Progenitor cell of endocrine pancreas (in vitro differentiated cells): ENCODE results near the gene REG1A. TPM values are rescaled to one million over a fixed set of nuclear protein-coding genes. Genes with fewer than 3 reads are reported as not detected.

Source experiments
- DNase-seq: peaks from one replicate; pipeline ENCODE4 v3.0.0; 2021; ENCODE audit warnings: low spot score; ENCODE audit not compliant: unreplicated experiment
- H3K27ac Mint-ChIP-seq: 2 replicates; pipeline ENCODE4 v1.8.0; 2021; ENCODE audit warnings: mild to moderate bottlenecking, moderate library complexity, mixed read lengths
- H3K27me3 Mint-ChIP-seq: 2 replicates; pipeline ENCODE4 v1.8.0; 2021; ENCODE audit warnings: mixed read lengths
- H3K36me3 Mint-ChIP-seq: 2 replicates; pipeline ENCODE4 v1.8.0; 2022; ENCODE audit warnings: mixed read lengths; ENCODE audit not compliant: insufficient read depth
- H3K4me1 Mint-ChIP-seq: 2 replicates; pipeline ENCODE4 v1.8.0; 2021; ENCODE audit warnings: low read depth, mixed read lengths
- H3K4me3 Mint-ChIP-seq: 2 replicates; pipeline ENCODE4 v1.8.0; 2021; ENCODE audit warnings: low read depth, mild to moderate bottlenecking, moderate library complexity, mixed read lengths
- H3K9me3 Mint-ChIP-seq: 2 replicates; pipeline ENCODE4 v1.8.0; 2021; ENCODE audit warnings: low read depth, mixed read lengths
- CTCF ChIP-seq: fragments of 200-600 bp; sonication (generic); IDR thresholded peaks from one replicate; pipeline ENCODE4 v1.5.0; 2021; ENCODE audit warnings: antibody characterized with exemption, mild to moderate bottlenecking; ENCODE audit not compliant: unreplicated experiment
- total RNA-seq: library from RNA; stranded (reverse); gene quantifications from 2 replicates; pipeline ENCODE4 v1.2.1, GENCODE V29; 2021

Gene REG1A
- total RNA-seq, 1 donor from 2014 or later, result not detected

- H3K36me3 Mint-ChIP-seq, result no peaks in the 10 kb centered on the region
- no peak overlapping the region for H3K4me3 Mint-ChIP-seq
- no peak for TF ChIP-seq CTCF
- H3K4me1 Mint-ChIP-seq, result peaks cover 7% of the 10 kb centered on the region
- DNase-seq, result no peak
- no peak overlapping the region for H3K27ac Mint-ChIP-seq
- peaks cover 6% of the 10 kb centered on the region for H3K9me3 Mint-ChIP-seq
- no peaks in the 10 kb centered on the region for H3K27me3 Mint-ChIP-seq
These were observed 21.1 kb upstream of the REG1A start for GRCh38 chr2:79099140-79099686.

- H3K36me3 Mint-ChIP-seq, result no peaks in the 10 kb centered on the region
- no peak for TF ChIP-seq CTCF
- H3K4me3 Mint-ChIP-seq, result no peak overlapping the region
- no peaks in the 10 kb centered on the region for H3K27me3 Mint-ChIP-seq
- H3K27ac Mint-ChIP-seq, result no peak overlapping the region
- peaks cover 6% of the 10 kb centered on the region for H3K9me3 Mint-ChIP-seq
- peaks cover 9% of the 10 kb centered on the region for H3K4me1 Mint-ChIP-seq
- no peak for DNase-seq
These were observed 20.0 kb upstream of the REG1A start for GRCh38 chr2:79100285-79100684.

GRCh38 chr2:79101024-79101423, 19.3 kb upstream of the REG1A start:
- Mint-ChIP-seq H3K4me1 (peaks cover 9% of the 10 kb centered on the region), H3K9me3 (peaks cover 6% of the 10 kb centered on the region), H3K36me3 (no peaks in the 10 kb centered on the region), H3K27ac (no peak overlapping the region), H3K4me3 (no peak overlapping the region), H3K27me3 (no peaks in the 10 kb centered on the region)
- no peak for TF ChIP-seq CTCF
- no peak for DNase-seq

- Mint-ChIP-seq H3K36me3 (no peaks in the 10 kb centered on the region), H3K4me3 (no peak overlapping the region), H3K27me3 (no peaks in the 10 kb centered on the region), H3K27ac (no peak overlapping the region), H3K4me1 (peaks cover 9% of the 10 kb centered on the region), H3K9me3 (peaks cover 6% of the 10 kb centered on the region)
- DNase-seq, result no peak
- no peak for TF ChIP-seq CTCF
These were observed 17.1 kb upstream of the REG1A start for GRCh38 chr2:79103214-79103613.

- peaks cover 6% of the 10 kb centered on the region for H3K9me3 Mint-ChIP-seq
- H3K4me1 Mint-ChIP-seq, result peaks cover 9% of the 10 kb centered on the region
- no peak for DNase-seq
- no peaks in the 10 kb centered on the region for H3K36me3 Mint-ChIP-seq
- no peak for TF ChIP-seq CTCF
- no peak overlapping the region for H3K4me3 Mint-ChIP-seq
- H3K27ac Mint-ChIP-seq, result no peak overlapping the region
- H3K27me3 Mint-ChIP-seq, result no peaks in the 10 kb centered on the region
These were observed 15.0 kb upstream of the REG1A start for GRCh38 chr2:79105259-79105658.
